Aorta (tissue), 5 donors: ENCODE measurements around the gene DNASE1L1. TPM values are rescaled to one million over a fixed set of nuclear protein-coding genes. Genes with fewer than 3 reads are reported as not detected.

Experiments used
- ATAC-seq: fragments of 200-7000 bp; cut with Tn5 transposase; one replicate; pipeline ENCODE4 v1.9.1; 2022; ENCODE audit warnings: moderate library complexity; ENCODE audit not compliant: low FRiP score
- DNase-seq, 2 donors: peaks; one replicate each; pipeline ENCODE4 v3.0.0-alpha.2; 2020
- H3K27ac ChIP-seq, 2 donors: one replicate each; pipeline ENCODE4 v1.5.1; 2013; ENCODE audit warnings: low read length in 2 of 2, mild to moderate bottlenecking in 2 of 2, moderate library complexity in 2 of 2, control low read depth in 1 of 2, inconsistent platforms in 1 of 2, low read depth in 1 of 2
- H3K27me3 ChIP-seq, 2 donors: one replicate each; pipeline ENCODE4 v1.6.1; 2013; ENCODE audit warnings: control low read depth in 1 of 2, low read length in 1 of 2, mild to moderate bottlenecking in 1 of 2, moderate library complexity in 1 of 2; ENCODE audit not compliant: insufficient read depth in 2 of 2, control insufficient read depth in 1 of 2
- H3K36me3 ChIP-seq, 2 donors: one replicate each; pipeline ENCODE4 v1.6.1; 2013; ENCODE audit warnings: control low read depth in 1 of 2, low read length in 1 of 2, mild to moderate bottlenecking in 1 of 2; ENCODE audit not compliant: insufficient read depth in 2 of 2, control insufficient read depth in 1 of 2
- H3K4me1 ChIP-seq, 2 donors: one replicate each; pipeline ENCODE4 v1.6.1; 2013; ENCODE audit warnings: low read length in 2 of 2, control low read depth in 1 of 2, mild to moderate bottlenecking in 1 of 2, moderate library complexity in 1 of 2; ENCODE audit not compliant: insufficient read depth in 2 of 2, control insufficient read depth in 1 of 2
- H3K4me3 ChIP-seq, 2 donors: one replicate each; pipeline ENCODE4 v1.5.1; 2013; ENCODE audit warnings: low read length in 2 of 2, control low read depth in 1 of 2, mild to moderate bottlenecking in 1 of 2
- H3K9me3 ChIP-seq: one replicate; pipeline ENCODE4 v1.6.1; 2013; ENCODE audit warnings: mild to moderate bottlenecking, low read length; ENCODE audit not compliant: control insufficient read depth
- WGBS, 2 donors: extraction: QIAGEN DNeasy Blood & Tissue Kit; methylation state at CpG; one replicate each; pipeline ENCODE4 v1.1.7; 2013; 5-methylcytosine and 5-hydroxymethylcytosine counted together
- intact Hi-C, 2 donors: fragments of 100-400 bp; cut with DNase I; formaldehyde crosslinking; loops; one replicate each; pipeline versions ENCODE4 v1.14.2 to v1.15.0; 2022
- polyA plus RNA-seq, 2 donors: library from polyadenylated mRNA; stranded (reverse); fragments of 200-250 nt; gene quantifications; one replicate each; pipeline ENCODE4 v1.2.3, GENCODE V29; 2013
- total RNA-seq, 2 donors: library from RNA; stranded (reverse); fragmentation: NEBNext Ultra II Directional; extraction: Animal tissue kit (Norgen Biotek cat#: 25700); gene quantifications; one replicate each; pipeline ENCODE4 v1.2.1, GENCODE V29; 2021
- donor health status: healthy with polysubstance abuse.
- donor health status: Bipolar disorder and iron deficiency.
- donor health status: DM: no; HTN: no; CAD: no.
- donor health status: DM: no; HTN: no; CAD: no.
- donor health status: DM: yes; HTN: yes; CAD: no.

The DNASE1L1 gene
- total and polyA plus RNA-seq, 4 donors = 25.9 to 46.2 (median 33.1) TPM

DNA sequence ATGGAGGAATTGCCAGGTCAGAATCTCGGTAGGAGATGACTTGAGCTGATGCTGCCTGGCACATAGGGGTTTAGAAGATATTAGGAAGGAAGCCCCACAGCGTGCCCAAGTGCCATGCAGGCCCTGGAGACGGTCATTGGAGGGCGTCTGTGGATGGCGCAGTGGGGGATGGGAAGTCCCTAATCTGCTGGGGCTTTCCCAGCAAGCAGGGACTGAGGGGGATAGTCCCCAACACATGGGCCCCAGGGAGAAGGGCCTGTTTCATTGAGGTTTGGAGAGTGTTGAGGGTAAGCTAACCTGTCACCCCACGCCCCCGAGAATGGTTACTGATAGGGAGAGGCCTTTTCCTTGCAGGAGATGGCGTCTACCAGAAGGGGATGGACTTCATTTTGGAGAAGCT is 10.1 kb upstream of the DNASE1L1 start:
- DNase-seq = no peak
- no peak for ATAC-seq
- intact Hi-C loops = no loop called here
- Histone ChIP-seq H3K27me3 (no peaks in the 10 kb centered on the region), H3K4me3 (no peak overlapping the region), H3K9me3 (no peaks in the 10 kb centered on the region), H3K36me3 (no peaks in the 10 kb centered on the region), H3K4me1 (no peaks in the 10 kb centered on the region), H3K27ac (no peak overlapping the region)
- WGBS, 2 donors = 88 to 91% methylated on average over 8 of the region's 8 CpGs

GRCh38 chrX:154417157-154417556 is 8.1 kb upstream of the DNASE1L1 start:
- H3K4me1 ChIP-seq = no peaks in the 10 kb centered on the region
- 70 to 84% methylated on average over 7 of the region's 7 CpGs for WGBS, 2 donors
- DNase-seq (no peak), ATAC-seq (no peak)
- H3K9me3 ChIP-seq = no peaks in the 10 kb centered on the region
- no peaks in the 10 kb centered on the region for H3K36me3 ChIP-seq
- H3K27ac ChIP-seq = no peak overlapping the region
- intact Hi-C loops = no loop called here
- H3K4me3 ChIP-seq = no peak overlapping the region
- no peaks in the 10 kb centered on the region for H3K27me3 ChIP-seq

DNA sequence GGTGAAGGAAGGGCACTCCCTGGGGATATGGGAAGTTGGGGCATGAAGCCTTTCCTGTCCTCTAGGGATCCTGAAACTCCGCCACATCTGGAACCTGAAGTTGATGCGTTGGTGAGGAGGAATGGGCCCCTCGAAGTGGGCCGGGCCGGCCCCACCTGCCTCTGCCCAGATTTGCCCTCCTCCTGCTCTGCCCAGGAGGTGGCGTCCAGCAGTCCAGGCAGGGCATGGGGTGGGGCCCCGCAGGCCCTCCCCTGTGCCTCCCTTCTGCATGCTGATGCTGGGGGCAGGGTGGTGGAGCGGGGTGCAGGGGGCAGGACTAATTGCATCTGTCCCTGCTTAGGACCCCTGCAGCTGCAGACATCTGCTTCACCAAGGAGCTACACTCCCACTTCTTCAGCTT is 4.1 kb upstream of the DNASE1L1 start:
- no peak overlapping the region for H3K4me3 ChIP-seq
- no peaks in the 10 kb centered on the region for H3K4me1 ChIP-seq
- 75 to 78% methylated on average over 8 of the region's 8 CpGs for whole genome bisulfite sequencing, 2 donors
- H3K36me3 ChIP-seq = no peaks in the 10 kb centered on the region
- ATAC-seq (no peak), DNase-seq (no peak)
- intact Hi-C loops = no loop called here
- H3K9me3 ChIP-seq = no peaks in the 10 kb centered on the region
- H3K27ac ChIP-seq = no peak overlapping the region
- no peaks in the 10 kb centered on the region for H3K27me3 ChIP-seq

DNA sequence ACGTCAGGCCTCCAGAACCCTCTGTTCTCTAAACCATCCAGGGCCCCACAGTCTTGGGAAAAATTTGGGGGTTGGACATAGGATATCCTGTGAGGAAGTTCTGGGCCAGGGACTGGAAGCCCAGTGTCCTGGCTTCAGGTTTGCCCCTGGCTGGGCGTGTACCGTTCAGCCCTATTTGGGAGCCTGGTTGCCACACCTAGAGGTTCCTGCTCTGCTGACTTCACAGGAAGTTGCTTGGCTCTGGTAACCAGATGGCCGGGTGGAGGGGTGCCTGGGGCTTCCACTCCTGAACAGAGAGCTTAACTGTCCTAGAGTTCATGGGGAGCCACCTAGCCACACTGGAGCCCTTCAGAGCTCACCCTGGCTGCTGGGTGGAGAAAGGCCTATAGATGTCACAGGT is 3.4 kb upstream of the DNASE1L1 start:
- Histone ChIP-seq H3K27ac (peak overlapping the region in 1 of 2 donors; percentile 62), H3K9me3 (no peaks in the 10 kb centered on the region), H3K27me3 (no peaks in the 10 kb centered on the region), H3K4me1 (no peaks in the 10 kb centered on the region), H3K4me3 (no peak overlapping the region), H3K36me3 (no peaks in the 10 kb centered on the region)
- intact Hi-C loops = no loop called here
- WGBS, 2 donors = 22 to 50% methylated on average over 4 of the region's 4 CpGs
- DNase-seq (peak in 1 of 2 donors; percentile 62), ATAC-seq (no peak)

DNA sequence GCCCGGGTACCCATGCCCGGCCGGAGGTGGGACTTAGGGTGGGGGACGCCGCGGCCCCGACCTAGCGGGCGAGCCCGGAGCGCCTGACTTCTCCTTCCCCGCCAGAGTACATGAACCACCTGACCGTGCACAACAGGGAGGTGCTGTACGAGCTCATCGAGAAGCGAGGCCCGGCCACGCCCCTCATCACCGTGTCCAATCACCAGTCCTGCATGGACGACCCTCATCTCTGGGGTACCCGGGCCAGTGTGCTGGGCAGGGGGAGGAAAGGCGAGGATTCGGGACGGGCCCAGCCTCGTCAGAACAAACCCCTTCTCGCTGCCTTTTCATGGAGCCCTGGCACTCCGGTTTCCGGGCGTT is 2.9 kb upstream of the DNASE1L1 start:
- no peaks in the 10 kb centered on the region for H3K36me3 ChIP-seq
- peak overlapping the region in 1 of 2 donors; percentile 62 for H3K27ac ChIP-seq
- intact Hi-C loops = no loop called here
- peak overlapping the region; percentile 51 to 79 for H3K4me3 ChIP-seq
- 1 to 36% methylated on average over 29 of the region's 29 CpGs for WGBS, 2 donors
- H3K4me1 ChIP-seq = no peaks in the 10 kb centered on the region
- DNase-seq (peak; percentile 79 to 83), ATAC-seq (peak; percentile 66)
- no peaks in the 10 kb centered on the region for H3K9me3 ChIP-seq
- H3K27me3 ChIP-seq = no peaks in the 10 kb centered on the region

- Histone ChIP-seq H3K4me3 (peak overlapping the region in 1 of 2 donors; percentile 1), H3K4me1 (no peaks in the 10 kb centered on the region), H3K27me3 (no peaks in the 10 kb centered on the region), H3K27ac (peak overlapping the region in 1 of 2 donors; percentile 42), H3K36me3 (no peaks in the 10 kb centered on the region), H3K9me3 (no peaks in the 10 kb centered on the region)
- intact Hi-C loops = loop anchor here in 1 of 2 donors (10.0 kb wide), 1 partner anchor 126 kb away; no protein-coding TSS in a partner anchor
- ATAC-seq (no peak), DNase-seq (no peak)
- WGBS, 2 donors = 7 to 39% methylated on average over 10 of the region's 10 CpGs
Observed at GRCh38 chrX:154408659-154409221, 314 bp downstream of the DNASE1L1 start.

DNA sequence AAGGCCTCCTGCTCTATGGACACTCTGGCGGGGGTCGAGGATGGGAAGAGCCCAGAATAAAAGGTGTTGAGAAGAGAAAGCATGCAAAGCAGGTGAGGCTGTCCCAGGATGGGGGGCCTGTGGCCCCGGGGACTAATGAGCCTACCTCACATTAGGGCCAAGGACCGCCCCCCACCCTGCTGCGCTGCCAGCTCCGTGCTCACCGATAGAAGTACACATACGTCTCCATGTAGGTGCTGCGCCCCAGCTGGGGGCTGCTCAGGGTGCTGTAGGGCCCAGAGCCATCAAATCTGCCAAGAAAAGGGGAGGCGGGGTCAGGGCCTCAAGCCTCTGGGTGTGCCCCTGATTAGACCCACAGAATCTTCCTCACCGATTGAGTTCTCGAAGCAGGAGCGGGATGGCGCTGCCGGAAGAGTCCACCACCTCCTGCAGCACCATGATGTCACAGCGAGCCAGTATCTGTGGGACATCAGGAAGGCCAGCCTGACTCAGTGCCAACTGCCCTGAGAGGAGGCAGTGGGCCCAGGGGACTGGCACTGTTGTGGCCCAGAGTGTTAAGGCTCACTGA is 4.3 kb downstream of the DNASE1L1 start:
- WGBS, 2 donors = 88 to 89% methylated on average over 16 of the region's 16 CpGs
- H3K4me3 ChIP-seq = no peak overlapping the region
- peaks cover 0 to 1% of the 10 kb centered on the region in 2 donors for H3K36me3 ChIP-seq
- intact Hi-C loops = loop anchor here in 1 of 2 donors (10.0 kb wide), 1 partner anchor 130 kb away; no protein-coding TSS in a partner anchor
- H3K27me3 ChIP-seq = no peaks in the 10 kb centered on the region
- H3K9me3 ChIP-seq = no peaks in the 10 kb centered on the region
- H3K27ac ChIP-seq = no peak overlapping the region
- no peaks in the 10 kb centered on the region for H3K4me1 ChIP-seq
- ATAC-seq (no peak), DNase-seq (no peak)

DNA sequence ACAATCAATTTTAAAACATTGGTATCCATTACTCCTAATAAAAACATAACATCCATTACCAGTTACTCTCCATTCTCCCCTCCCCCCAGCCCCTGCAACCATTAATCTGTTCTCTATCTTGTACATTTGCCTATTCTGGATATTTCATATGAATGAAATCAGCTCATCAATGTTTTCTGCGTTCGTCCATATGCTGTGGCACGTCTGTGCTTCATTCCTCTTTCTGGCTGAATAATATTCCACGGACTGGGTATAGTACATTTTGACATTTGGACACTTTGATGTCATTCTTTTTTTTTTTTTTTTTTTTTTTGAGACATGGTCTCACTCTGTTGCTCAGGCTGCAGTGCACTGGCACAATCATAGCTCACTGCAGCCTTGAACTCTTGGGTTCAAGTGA is 5.2 kb downstream of the DNASE1L1 start:
- DNase-seq (no peak), ATAC-seq (no peak)
- Histone ChIP-seq H3K27ac (no peak overlapping the region), H3K4me3 (no peak overlapping the region), H3K9me3 (no peaks in the 10 kb centered on the region), H3K4me1 (no peaks in the 10 kb centered on the region), H3K27me3 (no peaks in the 10 kb centered on the region), H3K36me3 (peaks cover 0 to 1% of the 10 kb centered on the region in 2 donors)
- WGBS, 2 donors = 77 to 89% methylated on average over 4 of the region's 4 CpGs
- intact Hi-C loops = loop anchor here in 1 of 2 donors (10.0 kb wide), 1 partner anchor 131 kb away; no protein-coding TSS in a partner anchor

DNA sequence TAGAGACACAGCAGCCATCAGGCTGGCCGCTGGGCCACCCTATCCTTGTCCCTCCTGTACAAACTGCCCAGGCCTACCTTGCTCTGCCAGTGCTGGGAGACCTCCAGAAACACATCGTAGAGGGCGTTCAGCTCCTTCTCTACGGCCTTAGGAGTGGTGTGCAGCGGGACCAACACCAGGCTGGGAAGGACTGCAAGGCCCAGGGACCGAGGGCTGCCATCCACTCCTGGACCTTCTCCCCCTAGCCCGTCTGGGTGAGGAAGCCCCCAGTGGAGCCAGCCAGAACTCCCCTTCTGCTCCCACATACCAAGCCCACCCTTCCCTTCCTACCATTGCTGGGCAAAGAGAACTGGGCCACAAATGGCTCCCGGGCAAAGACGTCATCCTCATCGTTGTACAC is 5.9 kb downstream of the DNASE1L1 start:
- H3K4me3 ChIP-seq = no peak overlapping the region
- peaks cover 0 to 1% of the 10 kb centered on the region in 2 donors for H3K36me3 ChIP-seq
- no peaks in the 10 kb centered on the region for H3K27me3 ChIP-seq
- WGBS, 2 donors = 80 to 81% methylated on average over 10 of the region's 10 CpGs
- no peaks in the 10 kb centered on the region for H3K4me1 ChIP-seq
- intact Hi-C loops = loop anchor here in 1 of 2 donors (10.0 kb wide), 1 partner anchor 132 kb away; no protein-coding TSS in a partner anchor
- ATAC-seq (no peak), DNase-seq (no peak)
- no peaks in the 10 kb centered on the region for H3K9me3 ChIP-seq
- H3K27ac ChIP-seq = no peak overlapping the region
